HPDE6-E6E7 (cell line): ENCODE results near the gene LRRC18.

Experiments
- DNase-seq: peaks from one replicate; pipeline ENCODE4 v3.0.0; 2011; ENCODE audit warnings: missing footprints; ENCODE audit errors: extremely low spot score

Gene LRRC18

GRCh38 chr10:48946332-48946731 is 6.7 kb upstream of the LRRC18 start:
- DNase-seq = no peak

- DNase-seq = no peak
These were observed 5.9 kb upstream of the LRRC18 start for GRCh38 chr10:48945441-48946130.

GRCh38 chr10:48944171-48944570 is 4.5 kb upstream of the LRRC18 start:
- DNase-seq = no peak

- DNase-seq = no peak
These were observed 3.5 kb upstream of the LRRC18 start for GRCh38 chr10:48943096-48943495.

GRCh38 chr10:48941427-48942075 is 1.9 kb upstream of the LRRC18 start:
- DNase-seq = no peak

GRCh38 chr10:48940958-48941357 is 1.3 kb upstream of the LRRC18 start:
- no peak for DNase-seq

- no peak for DNase-seq
These were observed 732 bp upstream of the LRRC18 start for GRCh38 chr10:48940372-48940771.

GRCh38 chr10:48938990-48939536 is 577 bp downstream of the LRRC18 start:
- DNase-seq = no peak

GRCh38 chr10:48938281-48938680 is 1.4 kb downstream of the LRRC18 start:
- no peak for DNase-seq

GRCh38 chr10:48937796-48938195 is 1.8 kb downstream of the LRRC18 start:
- DNase-seq = no peak

GRCh38 chr10:48935577-48935976 is 4.1 kb downstream of the LRRC18 start:
- DNase-seq = no peak

- no peak for DNase-seq
These were observed 4.8 kb downstream of the LRRC18 start for GRCh38 chr10:48934672-48935501.

- DNase-seq = no peak
These were observed 6.6 kb downstream of the LRRC18 start for GRCh38 chr10:48932831-48933664.

- DNase-seq = no peak
These were observed 8.5 kb downstream of the LRRC18 start for GRCh38 chr10:48931188-48931587.

- DNase-seq = no peak
These were observed 10.1 kb downstream of the LRRC18 start for GRCh38 chr10:48929413-48929990.

- DNase-seq = no peak
These were observed 12.7 kb downstream of the LRRC18 start for GRCh38 chr10:48926764-48927540.

- no peak for DNase-seq
These were observed 13.4 kb downstream of the LRRC18 start for GRCh38 chr10:48926255-48926654.

- DNase-seq = no peak
These were observed 14.7 kb downstream of the LRRC18 start for GRCh38 chr10:48924988-48925387.

GRCh38 chr10:48923748-48924147 is 15.9 kb downstream of the LRRC18 start:
- no peak for DNase-seq

GRCh38 chr10:48913674-48914073 is 26.0 kb downstream of the LRRC18 start:
- no peak for DNase-seq
